Regular cardiac myocyte (primary cell): ENCODE results near the gene CCDC86. TPM values are rescaled to one million over a fixed set of nuclear protein-coding genes. Genes with fewer than 3 reads are reported as not detected.

Experiments used
- total RNA-seq: library from RNA; depleted of rRNA; stranded (reverse); fragments of >200 nt; gene quantifications from 2 replicates; pipeline ENCODE4 v1.2.3, GENCODE V29; 2014

CCDC86 gene
- total RNA-seq = 9.9 and 24.3 TPM in 2 replicates

DNA sequence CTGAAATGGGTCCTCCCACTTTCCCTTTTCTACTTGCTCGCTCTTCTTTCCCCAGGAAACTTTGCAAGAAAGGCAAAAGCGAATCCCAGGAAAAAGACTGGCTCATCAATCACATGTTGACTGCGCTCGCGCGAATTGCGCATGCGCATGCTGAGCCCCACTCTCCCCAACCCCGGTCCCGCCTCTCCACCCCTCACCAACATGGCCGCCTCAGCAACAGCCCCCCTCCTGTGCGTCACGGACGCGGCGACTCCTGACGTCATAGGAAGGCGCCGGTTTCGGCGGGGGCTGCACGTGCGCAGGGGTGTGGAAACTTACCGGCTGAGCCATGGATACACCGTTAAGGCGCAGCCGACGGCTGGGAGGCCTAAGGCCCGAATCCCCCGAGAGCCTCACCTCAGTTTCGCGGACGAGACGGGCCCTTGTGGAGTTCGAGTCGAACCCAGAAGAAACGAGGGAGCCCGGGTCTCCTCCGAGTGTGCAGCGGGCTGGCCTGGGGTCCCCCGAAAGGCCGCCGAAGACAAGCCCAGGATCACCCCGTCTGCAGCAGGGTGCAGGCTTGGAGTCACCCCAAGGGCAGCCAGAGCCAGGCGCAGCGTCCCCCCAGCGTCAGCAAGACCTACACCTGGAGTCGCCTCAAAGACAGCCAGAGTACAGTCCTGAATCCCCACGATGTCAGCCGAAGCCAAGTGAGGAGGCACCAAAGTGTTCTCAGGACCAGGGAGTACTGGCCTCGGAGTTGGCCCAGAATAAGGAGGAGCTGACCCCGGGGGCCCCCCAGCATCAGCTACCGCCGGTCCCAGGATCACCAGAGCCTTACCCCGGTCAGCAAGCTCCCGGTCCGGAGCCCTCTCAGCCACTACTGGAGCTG, at the start of gene CCDC86:
TSS of gene CCDC86 (plus strand) at position 317 of the 871 bp plus-strand sequence. CDS start at position 329, 12 bp downstream.

GRCh38 chr11:60855726-60856633, 14.1 kb downstream of the CCDC86 start, which contains the start of gene PTGDR2:
TSS of gene PTGDR2 (minus strand) at chr11:60855950. CDS start at chr11:60853722, 2,228 bp downstream.

GRCh38 chr11:60866911-60867870, 25.3 kb downstream of the CCDC86 start, which contains the start of gene ZP1:
TSS of gene ZP1 (plus strand) at chr11:60867542. CDS start at chr11:60867562, 20 bp downstream.

Other genes with a start within 250 kb of the CCDC86 start
- not detected in 2 replicates for gene MS4A8, start 142.5 kb upstream of the CCDC86 start, total RNA-seq
- not detected in 2 replicates for gene MS4A18, start 117.4 kb upstream of the CCDC86 start, total RNA-seq
- gene MS4A15, start 85.2 kb upstream of the CCDC86 start, total RNA-seq = not detected in 2 replicates
- gene MS4A10, start 56.8 kb upstream of the CCDC86 start, total RNA-seq = not detected in 2 replicates
- gene PTGDR2, start 13.8 kb downstream of the CCDC86 start, total RNA-seq = 0.19 and 2.3 TPM in 2 replicates
- 2.1 and 4.2 TPM in 2 replicates for gene ZP1, start 25.4 kb downstream of the CCDC86 start, total RNA-seq
- gene PRPF19, start 64.5 kb downstream of the CCDC86 start, total RNA-seq = 31.9 and 54.1 TPM in 2 replicates
- 21.4 and 34.1 TPM in 2 replicates for gene TMEM109, start 72.0 kb downstream of the CCDC86 start, total RNA-seq
- 9.0 and 34.4 TPM in 2 replicates for gene TMEM132A, start 82.3 kb downstream of the CCDC86 start, total RNA-seq
- gene SLC15A3, start 110.1 kb downstream of the CCDC86 start, total RNA-seq = 4.0 and 18.0 TPM in 2 replicates
- not detected in 2 replicates for gene CD6, start 129.6 kb downstream of the CCDC86 start, total RNA-seq